Gastroesophageal sphincter (tissue), 4 donors: Measurements from ENCODE around the gene TTLL13. TPM values are rescaled to one million over a fixed set of nuclear protein-coding genes. Genes with fewer than 3 reads are reported as not detected.

Experiments used
- ATAC-seq: fragments of 150-250 bp; one replicate; pipeline ENCODE4 v1.9.1; 2016; ENCODE audit warnings: mild to moderate bottlenecking, moderate library complexity
- H3K27ac ChIP-seq, 4 donors: fragments of 200-600 bp; sonication (generic) in 3 of 4; 1 replicate in 3 of 4; 2 replicates in 1 of 4; pipeline ENCODE4 v1.5.1; 2016 to 2019
- H3K27me3 ChIP-seq: fragments of 200-600 bp; sonication (generic); one replicate; pipeline ENCODE4 v1.5.1; 2019
- H3K36me3 ChIP-seq, 2 donors: fragments of 200-600 bp; sonication (generic); one replicate each; pipeline ENCODE4 v1.5.1; 2019; ENCODE audit warnings: control low read depth in 1 of 2
- H3K4me1 ChIP-seq, 3 donors: fragments of 200-600 bp; sonication (generic); 1 replicate in 2 of 3; 2 replicates in 1 of 3; pipeline ENCODE4 v1.5.1; 2016 to 2019; ENCODE audit warnings: control low read depth in 2 of 3
- H3K4me3 ChIP-seq, 2 donors: fragments of 200-600 bp; sonication (generic); one replicate each; pipeline ENCODE4 v1.5.1; 2019; ENCODE audit warnings: mild to moderate bottlenecking in 1 of 2, moderate library complexity in 1 of 2
- H3K9me3 ChIP-seq, 3 donors: fragments of 200-600 bp; sonication (generic); one replicate each; pipeline ENCODE4 v1.5.1; 2017 to 2019; ENCODE audit warnings: control low read depth in 2 of 3
- EP300 ChIP-seq: sonication (generic); formaldehyde crosslinking; IDR thresholded peaks from one replicate; pipeline ENCODE4 v1.6.1; 2017; ENCODE audit warnings: antibody characterized with exemption, mild to moderate bottlenecking
- POLR2A ChIP-seq, 2 donors: fragments of 450-650 bp; IDR thresholded peaks; one replicate each; pipeline ENCODE4 v1.6.1; 2017; ENCODE audit warnings: antibody characterized with exemption in 2 of 2, mild to moderate bottlenecking in 2 of 2, moderate library complexity in 1 of 2
- POLR2AphosphoS5 ChIP-seq: sonication (generic); formaldehyde crosslinking; IDR thresholded peaks from one replicate; pipeline ENCODE4 v1.6.1; 2017; ENCODE audit warnings: antibody characterized with exemption
- WGBS, 2 donors: methylation state at CpG; one replicate each; pipeline ENCODE4 v1.1.5; 2018; ENCODE audit warnings: low coverage in 1 of 2; 5-methylcytosine and 5-hydroxymethylcytosine counted together
- total RNA-seq, 4 donors: library from RNA; depleted of rRNA; stranded (reverse); fragments of >200 nt; gene quantifications; one replicate each; pipeline ENCODE4 v1.1.0, GENCODE V29; 2016
- TF ChIP-seq, protein P1 (sequence below), 4 experiments: fragments of 200-600 bp in 2 of 4; fragments of 450-650 bp in 2 of 4; sonication (generic) in 1 of 4; IDR thresholded peaks; one replicate each; pipeline ENCODE4 v1.5.1; 2017 to 2019; ENCODE audit warnings: antibody characterized with exemption in 4 of 4, mild to moderate bottlenecking in 2 of 4, moderate library complexity in 2 of 4

The TTLL13 gene
- total RNA-seq, 4 donors from 2014 or later, result 0.54 TPM; not detected in 3

DNA sequence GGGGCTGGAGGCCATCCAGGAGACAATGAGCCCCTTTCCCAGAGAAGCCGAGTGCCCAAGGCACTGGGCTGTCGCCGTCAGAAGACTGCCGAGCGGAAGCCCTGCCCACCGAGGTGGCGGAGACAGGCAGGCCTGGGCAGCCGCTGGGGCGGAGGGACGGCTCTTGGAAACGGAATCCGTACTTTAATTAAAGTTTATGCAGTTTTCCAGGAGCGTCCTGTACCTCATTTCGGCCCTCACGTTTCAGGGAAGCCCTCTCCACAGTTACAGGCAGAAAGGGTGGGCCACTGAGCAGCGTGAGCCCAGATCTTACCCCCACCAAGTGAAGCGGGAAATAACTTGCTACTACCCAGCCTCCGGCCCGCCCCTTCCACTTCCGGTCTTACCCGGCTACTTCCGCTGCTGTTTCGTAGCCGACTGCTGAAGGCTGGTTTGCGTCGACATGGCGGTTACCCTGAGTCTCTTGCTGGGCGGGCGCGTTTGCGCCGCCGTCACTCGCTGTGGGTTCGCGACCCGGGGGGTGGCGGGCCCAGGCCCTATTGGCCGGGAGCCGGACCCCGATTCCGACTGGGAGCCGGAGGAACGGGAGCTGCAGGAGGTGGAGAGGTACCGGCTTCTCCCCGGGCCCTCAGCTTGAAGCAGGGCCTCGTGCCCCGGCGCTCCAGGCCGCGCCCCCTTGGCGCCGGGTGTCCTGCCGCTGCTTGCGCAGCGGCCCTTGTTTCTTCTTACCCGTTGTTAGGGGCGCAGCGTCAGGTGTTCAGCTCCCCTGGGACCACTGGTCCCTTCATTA, 16.1 kb downstream of the TTLL13 start, which contains the start of gene NGRN:
NGRN (plus strand) TSS at position 402 of the 790 bp plus-strand sequence; CDS start at position 443, 41 bp downstream.
- WGBS, 2 donors, result 0 to 2% methylated on average over 1 to 15 of the region's 59 CpGs
- Histone ChIP-seq H3K27me3 (no peaks in the 10 kb centered on the region), H3K4me1 (peaks cover 9 to 52% (median 24%) of the 10 kb centered on the region in 3 donors), H3K27ac (peak within 1 kb of the TSS; percentile 92 to 99 (median 98)), H3K9me3 (no peaks in the 10 kb centered on the region), H3K4me3 (peak within 1 kb of the TSS; percentile 70 to 86), H3K36me3 (peaks cover 0 to 20% of the 10 kb centered on the region in 2 donors)
- peak; percentile 56 to 72 for TF ChIP-seq POLR2A (IDR thresholded peaks at IDR 0.05)
- TF ChIP-seq POLR2AphosphoS5, result peak; percentile 90
- no peak for TF ChIP-seq EP300
- TF ChIP-seq, protein P1, sequence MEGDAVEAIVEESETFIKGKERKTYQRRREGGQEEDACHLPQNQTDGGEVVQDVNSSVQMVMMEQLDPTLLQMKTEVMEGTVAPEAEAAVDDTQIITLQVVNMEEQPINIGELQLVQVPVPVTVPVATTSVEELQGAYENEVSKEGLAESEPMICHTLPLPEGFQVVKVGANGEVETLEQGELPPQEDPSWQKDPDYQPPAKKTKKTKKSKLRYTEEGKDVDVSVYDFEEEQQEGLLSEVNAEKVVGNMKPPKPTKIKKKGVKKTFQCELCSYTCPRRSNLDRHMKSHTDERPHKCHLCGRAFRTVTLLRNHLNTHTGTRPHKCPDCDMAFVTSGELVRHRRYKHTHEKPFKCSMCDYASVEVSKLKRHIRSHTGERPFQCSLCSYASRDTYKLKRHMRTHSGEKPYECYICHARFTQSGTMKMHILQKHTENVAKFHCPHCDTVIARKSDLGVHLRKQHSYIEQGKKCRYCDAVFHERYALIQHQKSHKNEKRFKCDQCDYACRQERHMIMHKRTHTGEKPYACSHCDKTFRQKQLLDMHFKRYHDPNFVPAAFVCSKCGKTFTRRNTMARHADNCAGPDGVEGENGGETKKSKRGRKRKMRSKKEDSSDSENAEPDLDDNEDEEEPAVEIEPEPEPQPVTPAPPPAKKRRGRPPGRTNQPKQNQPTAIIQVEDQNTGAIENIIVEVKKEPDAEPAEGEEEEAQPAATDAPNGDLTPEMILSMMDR (IDR thresholded peaks at IDR 0.05), result peak in 1 of 4 experiments; percentile 11
- ATAC-seq, result peak; percentile 97

DNA sequence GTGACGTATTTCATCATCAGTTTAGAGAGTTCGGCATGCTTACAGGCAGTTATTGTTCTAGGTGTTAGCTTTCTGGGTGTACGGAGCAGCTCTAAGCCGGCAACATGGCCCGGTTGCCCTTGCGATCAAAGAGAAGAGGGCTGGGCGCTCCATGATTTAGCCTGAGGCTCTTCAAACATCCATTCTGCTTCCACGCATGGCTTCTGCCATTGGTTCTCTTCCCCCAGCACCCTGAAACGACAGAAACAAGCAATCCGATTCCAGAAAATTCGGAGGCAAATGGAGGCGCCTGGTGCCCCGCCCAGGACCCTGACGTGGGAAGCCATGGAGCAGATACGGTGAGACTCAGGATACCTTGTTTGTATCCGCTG, 16.7 kb downstream of the TTLL13 start:
- peaks cover 9 to 58% (median 24%) of the 10 kb centered on the region in 3 donors for H3K4me1 ChIP-seq
- H3K36me3 ChIP-seq, result peaks cover 0 to 26% of the 10 kb centered on the region in 2 donors
- H3K27me3 ChIP-seq, result no peaks in the 10 kb centered on the region
- peak; percentile 11 for ATAC-seq
- WGBS, 2 donors, result 0% methylated on average over 2 to 3 of the region's 16 CpGs
- H3K27ac ChIP-seq, result peak overlapping the region; percentile 92 to 99 (median 98)
- TF ChIP-seq POLR2A (IDR thresholded peaks at IDR 0.05) (no peak), POLR2AphosphoS5 (no peak), EP300 (no peak)
- TF ChIP-seq, protein P1 (IDR thresholded peaks at IDR 0.05), result no peak
- peak overlapping the region; percentile 70 to 86 for H3K4me3 ChIP-seq
- H3K9me3 ChIP-seq, result no peaks in the 10 kb centered on the region

DNA sequence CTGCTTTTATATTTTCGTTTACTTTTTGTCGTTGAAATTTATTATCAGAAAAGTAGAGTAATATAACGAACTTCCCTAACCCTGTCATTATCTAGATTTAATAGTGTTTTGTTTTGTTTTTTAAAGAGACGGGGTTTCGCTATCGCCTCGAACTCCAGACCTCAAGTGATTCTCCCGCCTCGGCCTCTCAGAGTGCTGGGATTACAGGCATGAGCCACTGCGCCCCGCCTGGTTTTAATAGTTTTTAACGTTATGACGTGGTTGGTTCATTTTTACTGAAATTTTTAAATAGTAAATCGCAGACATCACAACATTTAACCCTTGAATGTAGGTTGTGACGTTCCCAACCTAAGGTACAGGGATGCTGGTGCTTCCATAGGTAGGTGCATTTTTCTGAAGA, 17.1 kb downstream of the TTLL13 start:
- no peak for ATAC-seq
- Histone ChIP-seq H3K9me3 (no peaks in the 10 kb centered on the region), H3K36me3 (peaks cover 0 to 30% of the 10 kb centered on the region in 2 donors), H3K27me3 (no peaks in the 10 kb centered on the region), H3K4me1 (peaks cover 9 to 62% (median 24%) of the 10 kb centered on the region in 3 donors), H3K4me3 (peak overlapping the region; percentile 70 to 86), H3K27ac (peak overlapping the region; percentile 92 to 99 (median 98))
- TF ChIP-seq POLR2AphosphoS5, result no peak
- TF ChIP-seq POLR2A (IDR thresholded peaks at IDR 0.05), result no peak
- no peak for TF ChIP-seq EP300
- TF ChIP-seq, protein P1 (IDR thresholded peaks at IDR 0.05), result no peak
- WGBS, 2 donors, result 5 to 12% methylated on average over 15 of the region's 15 CpGs

DNA sequence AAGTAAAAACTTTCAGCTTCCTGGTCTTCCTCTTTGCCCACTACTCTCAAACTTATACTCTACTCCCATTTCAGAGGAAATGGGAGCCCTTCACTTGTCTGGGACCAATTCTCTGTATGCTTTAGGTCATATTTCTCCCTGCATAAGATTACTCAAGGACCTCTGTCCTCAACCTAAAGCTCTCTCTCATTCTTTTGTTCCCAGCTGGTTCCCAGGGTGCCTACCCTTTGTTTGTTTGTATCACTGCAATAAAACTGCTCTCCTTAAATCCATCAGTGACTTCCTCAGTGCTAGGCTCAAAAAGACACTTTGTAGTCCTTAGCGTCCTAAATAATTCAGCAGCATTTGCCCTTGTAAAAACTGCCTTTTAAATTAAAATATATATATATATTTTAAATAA, 19.1 kb downstream of the TTLL13 start:
- H3K4me1 ChIP-seq, result peaks cover 9 to 79% (median 24%) of the 10 kb centered on the region in 3 donors
- no peak overlapping the region for H3K27ac ChIP-seq
- ATAC-seq, result no peak
- WGBS, 2 donors, result 50 to 56% methylated on average over 1 of the region's 1 CpG
- no peak for TF ChIP-seq POLR2A (IDR thresholded peaks at IDR 0.05)
- no peak for TF ChIP-seq EP300
- TF ChIP-seq, protein P1 (IDR thresholded peaks at IDR 0.05), result no peak
- no peak for TF ChIP-seq POLR2AphosphoS5
- no peaks in the 10 kb centered on the region for H3K27me3 ChIP-seq
- peaks cover 0 to 50% of the 10 kb centered on the region in 2 donors for H3K36me3 ChIP-seq
- peak overlapping the region in 1 of 2 donors; percentile 86 for H3K4me3 ChIP-seq
- H3K9me3 ChIP-seq, result no peaks in the 10 kb centered on the region
